OCI-LY1 (cell line): ENCODE results near the gene ZMAT2.

Experiments
- CTCF ChIP-seq: fragments of 200-600 bp; sonication (generic), shearing (Covaris generic); IDR thresholded peaks from 2 replicates; pipeline ENCODE4 v1.5.1; 2017; ENCODE audit warnings: mild to moderate bottlenecking, antibody characterized with exemption, low read length, moderate library complexity, mixed read lengths
- EZH2 ChIP-seq: fragments of 200-600 bp; sonication (generic), shearing (Covaris generic); IDR thresholded peaks from 2 replicates; pipeline ENCODE4 v1.8.0; 2017; ENCODE audit warnings: borderline replicate concordance, mixed run types, mild to moderate bottlenecking, antibody characterized with exemption, low read length, moderate library complexity, mixed read lengths

GRCh38 chr5:140725799-140726471 is 25.7 kb downstream of the ZMAT2 start:
- TF ChIP-seq CTCF, result no peak
- TF ChIP-seq EZH2, result no peak
